Peyer's patch (tissue), 4 donors: ENCODE results near the gene PTH2.

Source experiments
- POLR2A ChIP-seq, 2 donors: fragments of 450-650 bp; IDR thresholded peaks; one replicate each; pipeline ENCODE4 v1.5.1; 2017; ENCODE audit warnings: antibody characterized with exemption in 2 of 2, mild to moderate bottlenecking in 2 of 2, moderate library complexity in 2 of 2
- TF ChIP-seq, protein P1 (sequence below), 6 experiments: fragments of 450-650 bp in 4 of 6; fragments of 200-600 bp in 2 of 6; sonication (generic) in 1 of 6; IDR thresholded peaks; one replicate each; pipeline ENCODE4 v1.5.1; 2017 to 2019; ENCODE audit warnings: antibody characterized with exemption in 6 of 6, mild to moderate bottlenecking in 3 of 6, moderate library complexity in 1 of 6

- TF ChIP-seq, protein P1, sequence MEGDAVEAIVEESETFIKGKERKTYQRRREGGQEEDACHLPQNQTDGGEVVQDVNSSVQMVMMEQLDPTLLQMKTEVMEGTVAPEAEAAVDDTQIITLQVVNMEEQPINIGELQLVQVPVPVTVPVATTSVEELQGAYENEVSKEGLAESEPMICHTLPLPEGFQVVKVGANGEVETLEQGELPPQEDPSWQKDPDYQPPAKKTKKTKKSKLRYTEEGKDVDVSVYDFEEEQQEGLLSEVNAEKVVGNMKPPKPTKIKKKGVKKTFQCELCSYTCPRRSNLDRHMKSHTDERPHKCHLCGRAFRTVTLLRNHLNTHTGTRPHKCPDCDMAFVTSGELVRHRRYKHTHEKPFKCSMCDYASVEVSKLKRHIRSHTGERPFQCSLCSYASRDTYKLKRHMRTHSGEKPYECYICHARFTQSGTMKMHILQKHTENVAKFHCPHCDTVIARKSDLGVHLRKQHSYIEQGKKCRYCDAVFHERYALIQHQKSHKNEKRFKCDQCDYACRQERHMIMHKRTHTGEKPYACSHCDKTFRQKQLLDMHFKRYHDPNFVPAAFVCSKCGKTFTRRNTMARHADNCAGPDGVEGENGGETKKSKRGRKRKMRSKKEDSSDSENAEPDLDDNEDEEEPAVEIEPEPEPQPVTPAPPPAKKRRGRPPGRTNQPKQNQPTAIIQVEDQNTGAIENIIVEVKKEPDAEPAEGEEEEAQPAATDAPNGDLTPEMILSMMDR (IDR thresholded peaks at IDR 0.05), result no peak
- TF ChIP-seq POLR2A (IDR thresholded peaks at IDR 0.05), result no peak
These were observed 4.1 kb upstream of the PTH2 start for GRCh38 chr19:49427339-49427738.
